Endothelial cell of umbilical vein (primary cell): ENCODE measurements around the gene LHX2. TPM values are rescaled to one million over a fixed set of nuclear protein-coding genes. Genes with fewer than 3 reads are reported as not detected.

ENCODE experiments used
- BruUV-seq: library from RNA; stranded (reverse); fragments of 400-500 nt; replicated peaks from 2 replicates; lab custom pipeline; 2021; lab: Mats Ljungman, UMichigan
- CTCF ChIA-PET: fragments of 300-600, 350-600 bp; sonication (Branson Sonifier 250); formaldehyde crosslinking; loops from one replicate; lab custom pipeline; 2021; ENCODE audit warnings: antibody characterized with exemption, inconsistent platforms; lab: Charles Lee
- POLR2A ChIA-PET: fragments of 300-600, 350-600 bp; sonication (Branson Sonifier 250); formaldehyde crosslinking; loops from one replicate; lab custom pipeline; 2021; ENCODE audit warnings: antibody characterized with exemption, inconsistent platforms; lab: Charles Lee
- DNase-seq: peaks from one replicate; pipeline ENCODE4 v3.0.0-alpha.2; 2011; ENCODE audit warnings: low read depth, low spot score
- FAIRE-seq: peaks from 2 replicates; lab custom pipeline; 2011; peaks lifted over from hg19 to GRCh38; lab: Jason Lieb, UNC
- H2AFZ ChIP-seq: 2 replicates; pipeline ENCODE4 v1.6.0; 2012; ENCODE audit warnings: low read depth, low read length, control low read depth, inconsistent platforms
- H3K27ac ChIP-seq: 2 replicates; pipeline ENCODE4 v1.5.1; 2011; ENCODE audit warnings: low read depth, mild to moderate bottlenecking, control low read depth, low read length, moderate library complexity; ENCODE audit not compliant: insufficient read depth
- H3K27me3 ChIP-seq, 2 experiments: 2 replicates each; pipeline versions ENCODE4 v1.6.0 to v1.6.1; 2011; ENCODE audit warnings: low read length in 2 of 2, mixed read lengths in 1 of 2; ENCODE audit not compliant: control insufficient read depth in 2 of 2, insufficient read depth in 2 of 2
- H3K36me3 ChIP-seq, 2 experiments: 2 replicates in 1 of 2; 3 replicates in 1 of 2; pipeline ENCODE4 v1.5.1; 2011; ENCODE audit warnings: low read length in 2 of 2, mild to moderate bottlenecking in 1 of 2, moderate library complexity in 1 of 2; ENCODE audit not compliant: control insufficient read depth in 2 of 2, insufficient read depth in 2 of 2; ENCODE audit errors: extremely low read depth in 1 of 2
- H3K4me1 ChIP-seq: 3 replicates; pipeline ENCODE4 v1.5.1; 2011; ENCODE audit warnings: mild to moderate bottlenecking, low read length; ENCODE audit not compliant: control insufficient read depth, insufficient read depth; ENCODE audit errors: extremely low read depth
- H3K4me2 ChIP-seq: 2 replicates; pipeline ENCODE4 v1.6.1; 2011; ENCODE audit warnings: low read length, control low read depth, mixed read lengths; ENCODE audit not compliant: insufficient read depth
- H3K4me3 ChIP-seq, 3 experiments: fragments of 200-600 bp in 1 of 3; sonication (generic), shearing (Covaris generic) in 1 of 3; replicated peaks in 1 of 3; 2 replicates each; pipeline ENCODE4 v1.5.1; 2011 to 2016; ENCODE audit warnings: control low read depth in 3 of 3, low read length in 3 of 3, mild to moderate bottlenecking in 2 of 3, inconsistent platforms in 1 of 3, low read depth in 1 of 3, moderate library complexity in 1 of 3; ENCODE audit not compliant: insufficient read depth in 1 of 3
- H3K79me2 ChIP-seq: 2 replicates; pipeline ENCODE4 v1.6.0; 2012; ENCODE audit warnings: low read length, inconsistent platforms; ENCODE audit not compliant: control insufficient read depth, insufficient read depth
- H3K9ac ChIP-seq: replicated peaks from 2 replicates; pipeline ENCODE3; 2011; ENCODE audit warnings: low read length, control low read depth; ENCODE audit not compliant: insufficient read depth; ENCODE audit errors: extremely low read depth
- H3K9me1 ChIP-seq: replicated peaks from 3 replicates; pipeline ENCODE4 v1.6.0; 2011; ENCODE audit warnings: mild to moderate bottlenecking, low read length; ENCODE audit not compliant: control insufficient read depth, insufficient read depth; ENCODE audit errors: extremely low read depth
- H3K9me3 ChIP-seq: replicated peaks from 2 replicates; pipeline ENCODE4 v1.5.1; 2012; ENCODE audit warnings: low read length, inconsistent platforms; ENCODE audit not compliant: control insufficient read depth, insufficient read depth
- H4K20me1 ChIP-seq: replicated peaks from 2 replicates; pipeline ENCODE3; 2011; ENCODE audit warnings: mild to moderate bottlenecking, low read length; ENCODE audit not compliant: control insufficient read depth, insufficient read depth; ENCODE audit errors: extremely low read depth
- CTCF ChIP-seq, 2 donors: IDR thresholded peaks; 1 replicate in 1 of 2; 2 replicates in 1 of 2; pipeline ENCODE4 v1.5.1; 2011; ENCODE audit warnings: low read length in 2 of 2, mild to moderate bottlenecking in 2 of 2, moderate library complexity in 2 of 2, control low read depth in 1 of 2, inconsistent platforms in 1 of 2, low read depth in 1 of 2; ENCODE audit not compliant: insufficient read depth in 1 of 2; ENCODE audit errors: extremely low read depth in 1 of 2
- EZH2 ChIP-seq: IDR thresholded peaks from 2 replicates; pipeline ENCODE4 v1.6.1; 2012; ENCODE audit warnings: borderline replicate concordance, low read depth, mild to moderate bottlenecking, moderate library complexity, low read length, inconsistent platforms; ENCODE audit not compliant: severe bottlenecking
- FOS ChIP-seq: IDR thresholded peaks from 2 replicates; pipeline ENCODE4 v1.6.1; 2011; ENCODE audit warnings: mild to moderate bottlenecking, low read length, moderate library complexity, borderline replicate concordance; ENCODE audit not compliant: insufficient read depth
- GATA2 ChIP-seq: IDR thresholded peaks from 2 replicates; pipeline ENCODE4 v1.7.0; 2011; ENCODE audit warnings: low read depth, mild to moderate bottlenecking, moderate library complexity, mixed read lengths, low read length; ENCODE audit not compliant: insufficient read length, insufficient read depth
- JUN ChIP-seq: IDR thresholded peaks from 2 replicates; pipeline ENCODE4 v1.6.1; 2011; ENCODE audit warnings: borderline replicate concordance, low read depth; ENCODE audit not compliant: insufficient read length, insufficient read depth
- MAX ChIP-seq: IDR thresholded peaks from 2 replicates; pipeline ENCODE4 v1.6.1; 2011; ENCODE audit not compliant: insufficient read depth, insufficient read length
- MYC ChIP-seq: IDR thresholded peaks from one replicate; pipeline ENCODE4 v1.6.1; 2011; ENCODE audit warnings: mild to moderate bottlenecking, low read depth, low read length
- POLR2A ChIP-seq: IDR thresholded peaks from 2 replicates; pipeline ENCODE4 v1.6.1; 2012; ENCODE audit warnings: low read depth, mild to moderate bottlenecking, control low read depth, low read length
- POLR2AphosphoS5 ChIP-seq: IDR thresholded peaks from 2 replicates; pipeline ENCODE4 v1.6.1; 2012; ENCODE audit warnings: low read depth, mild to moderate bottlenecking, control low read depth, low read length, moderate library complexity; ENCODE audit not compliant: insufficient read depth
- dilution Hi-C: fragments of 300-500 bp; cut with MboI; formaldehyde crosslinking; loops from one replicate; pipeline ENCODE4 v1.15.0; 2019; ENCODE audit warnings: low sequenced_read_pairs; ENCODE audit not compliant: extremely low pct_ligation_motif_present
- intact Hi-C: fragments of 100-400 bp; cut with micrococcal nuclease; formaldehyde crosslinking; loops from one replicate; pipeline ENCODE4 v1.10.0; 2022
- polyA plus RNA-seq, 4 experiments: library from polyadenylated mRNA; depleted of rRNA in 3 of 4; stranded (reverse) in 3 of 4; unstranded in 1 of 4; fragments of >200 nt; gene quantifications; 2 replicates each; pipeline versions ENCODE4 v1.2.1 to v1.2.3, GENCODE V29; 2011 to 2012; ENCODE audit warnings: missing spikeins in 1 of 4
- total RNA-seq: library from RNA; stranded (reverse); gene quantifications from 2 replicates; pipeline ENCODE4 v1.2.3, GENCODE V29; 2021

LHX2 gene
- total and polyA plus RNA-seq, 2 donors (not counting 3 experiments of a cell fraction or from before 2014, with no cell fraction given), result not detected

- no peaks in the 10 kb centered on the region for H3K79me2 ChIP-seq
- intact Hi-C loops, result no loop called here
- no peak overlapping the region for H2AFZ ChIP-seq
- H4K20me1 ChIP-seq, result no peaks in the 10 kb centered on the region
- H3K27me3 ChIP-seq, result peaks cover 0 to 4% of the 10 kb centered on the region in 2 experiments
- no peak for FAIRE-seq
- H3K9me3 ChIP-seq, result no peaks in the 10 kb centered on the region
- H3K36me3 ChIP-seq, result no peaks in the 10 kb centered on the region
- H3K4me1 ChIP-seq, result peaks cover 22% of the 10 kb centered on the region
- dilution Hi-C loops, result no loop called here
- no peak overlapping the region for H3K4me2 ChIP-seq
- ChIA-PET CTCF (no interaction called here), POLR2A (no interaction called here)
- no TSS peak for BruUV-seq
- TF ChIP-seq POLR2A, result no peak
- no peak for TF ChIP-seq CTCF (IDR thresholded peaks at IDR 0.05; ENCODE audit: extremely low read depth in 1 of 2, insufficient read depth in 1 of 2, low read depth in 1 of 2, low read length in 2 of 2)
- no peak for TF ChIP-seq EZH2
- no peak for TF ChIP-seq JUN
- TF ChIP-seq GATA2, result no peak
- TF ChIP-seq MAX, result no peak
- TF ChIP-seq POLR2AphosphoS5, result no peak
- TF ChIP-seq MYC, result no peak
- no peak for TF ChIP-seq FOS
- DNase-seq, result no peak
- no peak overlapping the region for H3K27ac ChIP-seq
- H3K9ac ChIP-seq, result no peak overlapping the region
- no peak overlapping the region for H3K4me3 ChIP-seq
- H3K9me1 ChIP-seq, result no peaks in the 10 kb centered on the region
These were observed 64.2 kb downstream of the LHX2 start for GRCh38 chr9:124075761-124076160.
